ENCODE measurements around the gene SHISA4. TPM values are rescaled to one million over a fixed set of nuclear protein-coding genes. Genes with fewer than 3 reads are reported as not detected.

Gene SHISA4
- total RNA-seq, 3 donors from 2014 or later (not counting 1 experiment from before 2014, with no cell fraction given) = 0.54 to 2.0 TPM; not detected in 1

DNA sequence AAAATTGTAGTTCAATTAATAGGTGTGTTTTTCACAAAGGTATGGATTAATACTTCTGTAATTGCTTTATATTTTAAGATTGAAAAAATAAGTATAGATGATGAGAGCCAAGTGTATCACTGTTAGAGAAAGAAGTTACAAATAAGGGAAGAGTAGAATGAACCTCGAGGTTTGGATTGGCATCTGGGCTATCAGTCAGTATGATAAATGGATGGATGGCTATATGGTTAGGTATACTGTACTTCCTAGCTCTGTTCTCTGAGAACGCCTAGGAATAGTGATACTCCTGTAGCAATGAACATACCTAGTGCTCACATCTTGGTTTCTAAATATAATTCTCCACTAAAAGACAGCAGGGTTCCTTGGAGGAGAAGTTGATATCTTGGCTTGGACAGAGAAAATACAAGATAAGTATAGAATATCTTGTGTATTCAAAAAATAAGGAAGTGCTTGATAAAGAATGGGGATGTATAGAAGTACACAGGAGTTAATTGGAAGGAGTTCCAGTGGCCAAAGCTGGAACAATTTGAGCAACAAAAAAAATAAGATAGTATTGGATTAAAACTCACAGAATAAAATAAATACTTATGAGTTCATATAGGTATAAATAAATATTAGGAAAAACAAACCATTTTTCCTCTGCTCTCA, 47.3 kb upstream of the SHISA4 start:
- Mint-ChIP-seq H3K4me3 (no peak overlapping the region), H3K9me3 (no peaks in the 10 kb centered on the region), H3K27ac (no peak overlapping the region), H3K27me3 (ENCODE audit: low read depth in 2 of 2) (no peaks in the 10 kb centered on the region), H3K4me1 (peaks cover 23 to 39% of the 10 kb centered on the region in 2 donors), H3K36me3 (no peaks in the 10 kb centered on the region)
- Histone ChIP-seq H3K4me1 (ENCODE audit: control insufficient read depth, insufficient read depth, low read length) (no peaks in the 10 kb centered on the region), H3K27ac (ENCODE audit: low read length) (no peak overlapping the region), H3K9me3 (ENCODE audit: control insufficient read depth, insufficient read depth, low read length) (no peaks in the 10 kb centered on the region), H3K4me3 (ENCODE audit: low read length) (no peak overlapping the region), H3K27me3 (ENCODE audit: control insufficient read depth, insufficient read depth, low read length) (no peaks in the 10 kb centered on the region), H3K36me3 (ENCODE audit: control insufficient read depth, insufficient read depth, low read length) (no peaks in the 10 kb centered on the region)
- TF ChIP-seq, protein P1, sequence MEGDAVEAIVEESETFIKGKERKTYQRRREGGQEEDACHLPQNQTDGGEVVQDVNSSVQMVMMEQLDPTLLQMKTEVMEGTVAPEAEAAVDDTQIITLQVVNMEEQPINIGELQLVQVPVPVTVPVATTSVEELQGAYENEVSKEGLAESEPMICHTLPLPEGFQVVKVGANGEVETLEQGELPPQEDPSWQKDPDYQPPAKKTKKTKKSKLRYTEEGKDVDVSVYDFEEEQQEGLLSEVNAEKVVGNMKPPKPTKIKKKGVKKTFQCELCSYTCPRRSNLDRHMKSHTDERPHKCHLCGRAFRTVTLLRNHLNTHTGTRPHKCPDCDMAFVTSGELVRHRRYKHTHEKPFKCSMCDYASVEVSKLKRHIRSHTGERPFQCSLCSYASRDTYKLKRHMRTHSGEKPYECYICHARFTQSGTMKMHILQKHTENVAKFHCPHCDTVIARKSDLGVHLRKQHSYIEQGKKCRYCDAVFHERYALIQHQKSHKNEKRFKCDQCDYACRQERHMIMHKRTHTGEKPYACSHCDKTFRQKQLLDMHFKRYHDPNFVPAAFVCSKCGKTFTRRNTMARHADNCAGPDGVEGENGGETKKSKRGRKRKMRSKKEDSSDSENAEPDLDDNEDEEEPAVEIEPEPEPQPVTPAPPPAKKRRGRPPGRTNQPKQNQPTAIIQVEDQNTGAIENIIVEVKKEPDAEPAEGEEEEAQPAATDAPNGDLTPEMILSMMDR (IDR thresholded peaks at IDR 0.05) = no peak
- 82% methylated on average over 1 of the region's 2 CpGs for WGBS (ENCODE audit: insufficient coverage)
- intact Hi-C loops (cut with micrococcal nuclease) = no loop called here
- ATAC-seq = no peak
- no peak for DNase-seq

DNA sequence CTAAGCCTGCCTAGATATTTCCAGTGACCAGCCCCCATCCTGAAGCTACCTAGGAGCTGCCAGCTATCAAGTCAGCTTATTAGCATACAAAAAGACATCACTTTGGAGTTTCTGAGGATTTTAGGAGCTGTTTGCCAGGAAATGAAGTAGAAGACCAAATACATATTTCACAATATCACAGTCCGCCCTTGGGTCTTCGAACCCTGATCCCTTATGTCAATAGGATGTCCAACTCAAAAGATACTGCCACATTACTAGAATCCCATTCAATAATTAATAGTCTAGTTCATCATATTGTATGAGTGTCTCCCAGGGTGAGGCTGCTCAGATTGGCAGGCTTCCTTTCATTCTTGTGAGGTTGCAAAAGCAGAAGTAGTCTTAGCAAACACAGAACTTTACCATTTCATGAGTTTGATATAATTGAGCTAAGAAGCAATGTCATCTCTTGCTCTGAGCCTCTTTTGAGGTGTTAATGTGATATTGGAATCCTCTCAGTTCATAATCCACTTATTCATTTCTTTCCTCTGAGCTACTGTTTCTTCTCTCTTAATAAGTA, 46.1 kb upstream of the SHISA4 start:
- no peaks in the 10 kb centered on the region for H3K36me3 Mint-ChIP-seq
- no CpG with 5 or more reads among the region's 2 CpGs for whole genome bisulfite sequencing (ENCODE audit: insufficient coverage)
- H3K27me3 Mint-ChIP-seq (ENCODE audit: low read depth in 2 of 2) = no peaks in the 10 kb centered on the region
- ATAC-seq (no peak), DNase-seq (no peak)
- no peak overlapping the region for H3K4me3 ChIP-seq (ENCODE audit: low read length)
- no peaks in the 10 kb centered on the region for H3K36me3 ChIP-seq (ENCODE audit: control insufficient read depth, insufficient read depth, low read length)
- no peaks in the 10 kb centered on the region for H3K4me1 ChIP-seq (ENCODE audit: control insufficient read depth, insufficient read depth, low read length)
- H3K27ac ChIP-seq (ENCODE audit: low read length) = no peak overlapping the region
- H3K9me3 Mint-ChIP-seq = no peaks in the 10 kb centered on the region
- TF ChIP-seq, protein P1 (IDR thresholded peaks at IDR 0.05) = no peak
- intact Hi-C loops (cut with micrococcal nuclease) = no loop called here
- no peaks in the 10 kb centered on the region for H3K9me3 ChIP-seq (ENCODE audit: control insufficient read depth, insufficient read depth, low read length)
- no peak overlapping the region for H3K4me3 Mint-ChIP-seq
- H3K4me1 Mint-ChIP-seq = peaks cover 20 to 40% of the 10 kb centered on the region in 2 donors
- no peak overlapping the region for H3K27ac Mint-ChIP-seq
- H3K27me3 ChIP-seq (ENCODE audit: control insufficient read depth, insufficient read depth, low read length) = no peaks in the 10 kb centered on the region

DNA sequence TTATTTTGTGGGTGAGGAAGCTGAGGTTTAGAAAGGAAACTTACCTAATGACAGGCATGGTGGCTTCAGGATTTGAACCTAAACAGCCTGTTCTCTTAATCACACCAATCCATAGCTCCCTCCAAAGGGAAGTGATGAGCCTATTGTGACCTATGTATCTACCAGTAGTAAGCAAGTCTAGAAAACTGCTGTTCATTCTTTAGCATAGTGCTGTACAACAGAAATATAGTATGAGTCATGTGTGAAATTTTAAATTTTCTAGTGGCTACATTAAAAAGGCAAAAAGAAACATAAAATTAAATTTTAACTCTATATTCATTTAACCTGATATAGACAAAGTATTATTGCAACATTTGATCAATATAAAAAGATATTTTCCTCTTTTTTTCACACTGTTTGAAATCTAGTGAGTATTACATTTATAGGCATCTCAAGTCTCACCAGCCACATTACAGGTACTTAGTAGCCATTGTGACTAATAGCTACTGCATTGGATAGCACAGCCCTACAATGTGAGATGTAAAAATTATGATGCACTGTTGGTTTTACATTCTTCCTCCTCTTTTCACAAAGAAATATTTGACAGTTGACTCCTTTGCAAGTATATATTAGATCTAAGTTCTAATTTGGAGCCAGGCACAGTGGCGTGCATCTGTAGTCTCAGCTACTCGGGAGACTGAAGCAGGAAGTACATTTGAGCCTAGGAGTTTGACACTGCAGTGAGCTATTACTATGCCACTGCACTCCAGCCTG, 43.2 kb upstream of the SHISA4 start:
- TF ChIP-seq, protein P1 (IDR thresholded peaks at IDR 0.05) = no peak
- no peak overlapping the region for H3K27ac ChIP-seq (ENCODE audit: low read length)
- no peaks in the 10 kb centered on the region for H3K4me1 ChIP-seq (ENCODE audit: control insufficient read depth, insufficient read depth, low read length)
- intact Hi-C loops (cut with micrococcal nuclease) = no loop called here
- peak overlapping the region in 1 of 2 donors; percentile 14 for H3K27ac Mint-ChIP-seq
- 76% methylated on average over 2 of the region's 2 CpGs for WGBS (ENCODE audit: insufficient coverage)
- H3K9me3 ChIP-seq (ENCODE audit: control insufficient read depth, insufficient read depth, low read length) = no peaks in the 10 kb centered on the region
- H3K36me3 Mint-ChIP-seq = no peaks in the 10 kb centered on the region
- peaks cover 15 to 37% of the 10 kb centered on the region in 2 donors for H3K4me1 Mint-ChIP-seq
- H3K9me3 Mint-ChIP-seq = no peaks in the 10 kb centered on the region
- H3K27me3 ChIP-seq (ENCODE audit: control insufficient read depth, insufficient read depth, low read length) = no peaks in the 10 kb centered on the region
- H3K27me3 Mint-ChIP-seq (ENCODE audit: low read depth in 2 of 2) = no peaks in the 10 kb centered on the region
- peaks cover 15% of the 10 kb centered on the region for H3K36me3 ChIP-seq (ENCODE audit: control insufficient read depth, insufficient read depth, low read length)
- no peak overlapping the region for H3K4me3 ChIP-seq (ENCODE audit: low read length)
- peak in 1 of 3 donors; percentile 35 for ATAC-seq
- no peak for DNase-seq
- no peak overlapping the region for H3K4me3 Mint-ChIP-seq

All from natural killer cell (primary cell).